Caco-2 (cell line): ENCODE measurements around the gene SIM2. TPM values are rescaled to one million over a fixed set of nuclear protein-coding genes. Genes with fewer than 3 reads are reported as not detected.

Source experiments
- BruUV-seq: library from RNA; stranded (reverse); fragments of 400-500 nt; replicated peaks from 2 replicates; lab custom pipeline; 2021; lab: Mats Ljungman, UMichigan
- CTCF ChIA-PET: fragments of 300-600 bp; sonication (Branson Sonifier 250); formaldehyde crosslinking; loops from one replicate; lab custom pipeline; 2022; ENCODE audit warnings: antibody characterized with exemption; lab: Charles Lee
- POLR2A ChIA-PET: fragments of 300-600 bp; sonication (Branson Sonifier 250); formaldehyde crosslinking; loops from one replicate; lab custom pipeline; 2022; ENCODE audit warnings: antibody characterized with exemption; lab: Charles Lee
- DNase-seq, 2 experiments: peaks; one replicate each; pipeline versions ENCODE4 v3.0.0 to v3.0.0-alpha.2; 2020 to 2022
- H3K27me3 ChIP-seq: replicated peaks from 2 replicates; pipeline ENCODE4 v1.6.0; 2011; ENCODE audit warnings: low read length; ENCODE audit not compliant: control insufficient read depth, insufficient read depth
- H3K36me3 ChIP-seq: 2 replicates; pipeline ENCODE4 v1.5.1; 2011; ENCODE audit warnings: low read length; ENCODE audit not compliant: control insufficient read depth, insufficient read depth
- H3K4me1 ChIP-seq: fragments of 250-450 bp; sonication (Bioruptor Pico); 2 replicates; pipeline ENCODE4 v1.5.1; 2020; ENCODE audit warnings: mild to moderate bottlenecking
- H3K4me3 ChIP-seq: 2 replicates; pipeline ENCODE4 v1.5.1; 2011; ENCODE audit warnings: low read depth, mild to moderate bottlenecking, control low read depth, low read length
- H3K9me3 ChIP-seq: fragments of 250-450 bp; sonication (Bioruptor Pico); 2 replicates; pipeline ENCODE4 v1.5.1; 2020; ENCODE audit warnings: mild to moderate bottlenecking, moderate library complexity
- H3K27ac Mint-ChIP-seq: one replicate; pipeline ENCODE4 v1.8.0; 2022; ENCODE audit warnings: mixed read lengths; ENCODE audit not compliant: unreplicated experiment
- H3K27me3 Mint-ChIP-seq: one replicate; pipeline ENCODE4 v1.8.0; 2022; ENCODE audit warnings: mixed read lengths; ENCODE audit not compliant: insufficient read depth, unreplicated experiment
- H3K36me3 Mint-ChIP-seq: one replicate; pipeline ENCODE4 v1.8.0; 2022; ENCODE audit warnings: mild to moderate bottlenecking, mixed read lengths; ENCODE audit not compliant: insufficient read depth, unreplicated experiment
- H3K4me1 Mint-ChIP-seq: one replicate; pipeline ENCODE4 v1.8.0; 2022; ENCODE audit warnings: low read depth, mixed read lengths; ENCODE audit not compliant: unreplicated experiment
- H3K4me3 Mint-ChIP-seq: one replicate; pipeline ENCODE4 v1.8.0; 2022; ENCODE audit warnings: mild to moderate bottlenecking, moderate library complexity, mixed read lengths; ENCODE audit not compliant: unreplicated experiment
- H3K9me3 Mint-ChIP-seq: one replicate; pipeline ENCODE4 v1.8.0; 2022; ENCODE audit warnings: mixed read lengths; ENCODE audit not compliant: unreplicated experiment
- intact Hi-C: fragments of 100-400 bp; cut with micrococcal nuclease; formaldehyde crosslinking; loops from one replicate; pipeline ENCODE4 v1.10.0; 2022; ENCODE audit not compliant: unreplicated experiment
- total RNA-seq: library from RNA; stranded (reverse); gene quantifications from 2 replicates; pipeline ENCODE4 v1.2.3, GENCODE V29; 2022
- TF ChIP-seq, protein P1 (sequence below), 2 experiments: fragments of 200-600 bp in 1 of 2; IDR thresholded peaks; 1 replicate in 1 of 2; 2 replicates in 1 of 2; pipeline versions ENCODE4 v1.5.1 to v1.8.0; 2011 to 2022; ENCODE audit warnings: antibody characterized with exemption in 1 of 2, control low read depth in 1 of 2, inconsistent platforms in 1 of 2, low read depth in 1 of 2, low read length in 1 of 2, mild to moderate bottlenecking in 1 of 2, moderate library complexity in 1 of 2; ENCODE audit not compliant: insufficient read depth in 1 of 2, severe bottlenecking in 1 of 2, unreplicated experiment in 1 of 2

The SIM2 gene
- total RNA-seq, 1 experiment from 2014 or later = 9.4 TPM

DNA sequence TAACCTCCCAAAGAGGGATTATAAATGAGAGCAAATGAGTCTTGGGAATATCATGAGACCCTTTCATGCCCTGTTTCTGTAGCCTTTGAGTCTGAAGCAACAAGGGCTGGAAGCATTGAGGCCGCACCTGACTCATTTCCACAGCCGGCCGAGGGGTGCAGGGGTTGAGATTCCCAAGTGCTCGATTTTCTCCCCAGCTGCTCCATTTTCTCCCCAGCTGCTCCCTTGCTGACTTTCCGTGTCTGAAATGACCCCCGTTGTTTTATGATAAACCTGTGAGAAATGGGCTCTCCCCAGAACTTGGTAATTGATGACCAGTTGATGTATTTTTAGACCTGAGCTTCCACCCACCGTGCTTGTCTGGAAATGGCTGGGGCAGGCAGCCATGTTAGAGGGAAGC is 22.9 kb downstream of the SIM2 start:
- no peaks in the 10 kb centered on the region for H3K4me1 Mint-ChIP-seq
- no peak overlapping the region for H3K27ac Mint-ChIP-seq
- H3K36me3 Mint-ChIP-seq = peaks cover 9% of the 10 kb centered on the region
- BruUV-seq = no TSS peak
- DNase-seq = peak in 1 of 2 experiments; percentile 1
- H3K4me3 Mint-ChIP-seq = no peak overlapping the region
- Histone ChIP-seq H3K4me1 (no peaks in the 10 kb centered on the region), H3K27me3 (no peaks in the 10 kb centered on the region), H3K36me3 (0 out of 2 replicates have a peak, but pooled peaks cover 2% of the 10 kb centered on the region), H3K4me3 (no peak overlapping the region), H3K9me3 (no peaks in the 10 kb centered on the region)
- intact Hi-C loops = no loop called here
- TF ChIP-seq, protein P1, sequence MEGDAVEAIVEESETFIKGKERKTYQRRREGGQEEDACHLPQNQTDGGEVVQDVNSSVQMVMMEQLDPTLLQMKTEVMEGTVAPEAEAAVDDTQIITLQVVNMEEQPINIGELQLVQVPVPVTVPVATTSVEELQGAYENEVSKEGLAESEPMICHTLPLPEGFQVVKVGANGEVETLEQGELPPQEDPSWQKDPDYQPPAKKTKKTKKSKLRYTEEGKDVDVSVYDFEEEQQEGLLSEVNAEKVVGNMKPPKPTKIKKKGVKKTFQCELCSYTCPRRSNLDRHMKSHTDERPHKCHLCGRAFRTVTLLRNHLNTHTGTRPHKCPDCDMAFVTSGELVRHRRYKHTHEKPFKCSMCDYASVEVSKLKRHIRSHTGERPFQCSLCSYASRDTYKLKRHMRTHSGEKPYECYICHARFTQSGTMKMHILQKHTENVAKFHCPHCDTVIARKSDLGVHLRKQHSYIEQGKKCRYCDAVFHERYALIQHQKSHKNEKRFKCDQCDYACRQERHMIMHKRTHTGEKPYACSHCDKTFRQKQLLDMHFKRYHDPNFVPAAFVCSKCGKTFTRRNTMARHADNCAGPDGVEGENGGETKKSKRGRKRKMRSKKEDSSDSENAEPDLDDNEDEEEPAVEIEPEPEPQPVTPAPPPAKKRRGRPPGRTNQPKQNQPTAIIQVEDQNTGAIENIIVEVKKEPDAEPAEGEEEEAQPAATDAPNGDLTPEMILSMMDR (IDR thresholded peaks at IDR 0.05; ENCODE audit: insufficient read depth in 1 of 2, low read depth in 1 of 2, low read length in 1 of 2, severe bottlenecking in 1 of 2, unreplicated experiment in 1 of 2) = no peak
- H3K9me3 Mint-ChIP-seq = no peaks in the 10 kb centered on the region
- ChIA-PET CTCF (no interaction called here), POLR2A (no interaction called here)
- H3K27me3 Mint-ChIP-seq = no peaks in the 10 kb centered on the region

DNA sequence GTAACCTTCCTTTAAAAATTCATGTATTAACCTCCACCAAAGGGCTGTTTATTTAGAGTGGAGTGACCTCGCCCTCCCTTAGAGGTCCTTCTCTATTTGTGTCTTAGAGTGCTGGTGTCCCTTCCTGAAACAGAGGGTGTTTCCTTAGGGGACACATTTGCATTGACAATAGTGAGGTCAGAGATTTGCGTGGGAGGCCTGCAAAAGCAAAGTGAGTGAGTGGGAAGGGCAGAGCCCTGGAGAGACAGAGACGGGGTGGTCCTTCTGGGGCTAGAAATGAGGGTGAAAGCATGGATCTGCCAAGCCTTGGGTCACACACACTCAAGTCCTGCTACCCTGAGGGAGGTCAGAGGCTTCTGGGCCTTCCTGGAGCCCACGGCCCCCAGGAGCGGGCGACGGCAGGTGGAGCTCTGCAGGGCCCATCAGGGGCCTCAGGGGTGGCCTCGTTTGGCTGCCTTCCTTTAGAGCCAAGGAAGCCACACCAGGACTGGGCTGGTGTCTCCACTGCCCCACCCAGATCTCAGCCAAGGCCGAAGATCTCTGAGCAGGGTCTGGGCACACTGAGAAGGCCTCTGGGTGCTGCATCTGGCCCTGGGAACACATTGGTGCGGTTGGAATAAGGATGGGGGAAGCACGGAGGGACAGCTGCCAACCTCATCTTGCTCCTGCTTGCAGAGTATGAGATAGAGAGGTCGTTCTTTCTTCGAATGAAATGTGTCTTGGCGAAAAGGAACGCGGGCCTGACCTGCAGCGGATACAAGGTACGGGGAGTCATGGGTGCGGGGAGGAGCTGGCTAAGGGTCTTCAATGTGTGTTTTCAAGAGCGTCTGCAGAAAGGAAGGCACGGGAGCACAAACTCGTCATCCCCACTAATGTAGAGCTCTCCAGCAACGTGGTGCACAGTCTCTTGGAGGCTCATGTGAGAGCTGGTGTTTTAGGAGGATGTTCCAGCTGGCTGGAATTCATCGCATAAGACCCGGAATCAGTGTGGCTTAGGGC is 23.8 kb downstream of the SIM2 start:
- Histone ChIP-seq H3K4me1 (no peaks in the 10 kb centered on the region), H3K27me3 (no peaks in the 10 kb centered on the region), H3K9me3 (no peaks in the 10 kb centered on the region), H3K36me3 (peaks cover 2% of the 10 kb centered on the region; the same call in 1 of the 2 replicates), H3K4me3 (no peak overlapping the region)
- H3K4me1 Mint-ChIP-seq = no peaks in the 10 kb centered on the region
- H3K9me3 Mint-ChIP-seq = no peaks in the 10 kb centered on the region
- TF ChIP-seq, protein P1 (IDR thresholded peaks at IDR 0.05; ENCODE audit: insufficient read depth in 1 of 2, low read depth in 1 of 2, low read length in 1 of 2, severe bottlenecking in 1 of 2, unreplicated experiment in 1 of 2) = no peak
- POLR2A ChIA-PET = no interaction called here
- CTCF ChIA-PET = no interaction called here
- peak overlapping the region; percentile 30 for H3K27ac Mint-ChIP-seq
- DNase-seq = peak in 1 of 2 experiments; percentile 18
- no peak overlapping the region for H3K4me3 Mint-ChIP-seq
- H3K27me3 Mint-ChIP-seq = no peaks in the 10 kb centered on the region
- BruUV-seq = no TSS peak
- peaks cover 9% of the 10 kb centered on the region for H3K36me3 Mint-ChIP-seq
- intact Hi-C loops = no loop called here

DNA sequence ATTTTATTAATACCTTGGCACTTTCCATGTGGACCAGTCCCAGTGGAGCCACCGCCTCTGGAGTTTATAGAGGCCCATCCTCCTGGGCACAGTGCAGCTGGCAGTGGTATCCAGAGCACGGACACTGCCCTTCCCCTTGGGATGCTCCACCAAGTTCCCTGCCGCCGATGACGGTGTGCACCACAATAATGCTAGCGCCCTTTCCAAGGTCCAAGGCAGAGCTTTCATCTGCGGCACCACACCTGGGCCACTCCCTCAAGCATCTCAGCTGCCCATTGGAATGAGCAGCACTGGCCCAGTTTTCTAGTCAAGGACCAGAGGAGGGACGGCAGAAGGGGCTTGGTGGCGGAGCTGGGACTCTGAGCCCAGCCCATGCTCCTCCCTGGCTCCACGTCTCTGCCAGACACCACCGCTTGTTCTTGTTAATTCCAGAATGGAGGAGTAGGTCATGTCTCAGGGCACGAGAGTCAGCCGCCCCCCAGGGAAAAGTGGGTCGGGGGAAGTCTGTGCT is 24.5 kb downstream of the SIM2 start:
- Histone ChIP-seq H3K4me1 (no peaks in the 10 kb centered on the region), H3K4me3 (no peak overlapping the region), H3K27me3 (no peaks in the 10 kb centered on the region), H3K9me3 (no peaks in the 10 kb centered on the region), H3K36me3 (no peaks in the 10 kb centered on the region; the same call in 1 of the 2 replicates)
- intact Hi-C loops = no loop called here
- H3K4me1 Mint-ChIP-seq = no peaks in the 10 kb centered on the region
- peaks cover 9% of the 10 kb centered on the region for H3K36me3 Mint-ChIP-seq
- CTCF ChIA-PET = no interaction called here
- H3K4me3 Mint-ChIP-seq = no peak overlapping the region
- H3K27me3 Mint-ChIP-seq = no peaks in the 10 kb centered on the region
- H3K9me3 Mint-ChIP-seq = no peaks in the 10 kb centered on the region
- BruUV-seq = no TSS peak
- POLR2A ChIA-PET = no interaction called here
- no peak overlapping the region for H3K27ac Mint-ChIP-seq
- peak in 1 of 2 experiments; percentile 15 for DNase-seq
- TF ChIP-seq, protein P1 (IDR thresholded peaks at IDR 0.05; ENCODE audit: insufficient read depth in 1 of 2, low read depth in 1 of 2, low read length in 1 of 2, severe bottlenecking in 1 of 2, unreplicated experiment in 1 of 2) = no peak
